Esophagus (tissue), 2 donors: ENCODE results near the gene CACNA2D3. TPM values are rescaled to one million over a fixed set of nuclear protein-coding genes. Genes with fewer than 3 reads are reported as not detected.

ENCODE experiments used
- H3K27ac ChIP-seq, 2 donors: one replicate each; pipeline ENCODE4 v1.5.1; 2013; ENCODE audit warnings: low read depth in 2 of 2, mild to moderate bottlenecking in 2 of 2, inconsistent platforms in 1 of 2, low read length in 1 of 2, moderate library complexity in 1 of 2
- H3K27me3 ChIP-seq, 2 donors: one replicate each; pipeline ENCODE4 v1.6.1; 2013; ENCODE audit warnings: low read length in 2 of 2, control low read depth in 1 of 2, mild to moderate bottlenecking in 1 of 2; ENCODE audit not compliant: insufficient read depth in 2 of 2, control insufficient read depth in 1 of 2
- H3K36me3 ChIP-seq, 2 donors: one replicate each; pipeline ENCODE4 v1.6.1; 2013; ENCODE audit warnings: low read length in 1 of 2; ENCODE audit not compliant: control insufficient read depth in 2 of 2, insufficient read depth in 2 of 2
- H3K4me1 ChIP-seq, 2 donors: one replicate each; pipeline ENCODE4 v1.6.1; 2013; ENCODE audit warnings: low read length in 1 of 2; ENCODE audit not compliant: control insufficient read depth in 2 of 2, insufficient read depth in 2 of 2
- H3K4me3 ChIP-seq, 2 donors: one replicate each; pipeline ENCODE4 v1.5.1; 2013; ENCODE audit warnings: low read length in 2 of 2, mild to moderate bottlenecking in 2 of 2, low read depth in 1 of 2, moderate library complexity in 1 of 2
- H3K9me3 ChIP-seq, 2 donors: one replicate each; pipeline ENCODE4 v1.6.1; 2013; ENCODE audit warnings: mild to moderate bottlenecking in 2 of 2, low read depth in 1 of 2, low read length in 1 of 2, moderate library complexity in 1 of 2; ENCODE audit not compliant: control insufficient read depth in 2 of 2, insufficient read depth in 1 of 2
- WGBS, 2 donors: extraction: QIAGEN DNeasy Blood & Tissue Kit; methylation state at CpG; one replicate each; pipeline ENCODE4 v1.1.7; 2013; 5-methylcytosine and 5-hydroxymethylcytosine counted together
- polyA plus RNA-seq, 2 donors: library from polyadenylated mRNA; stranded (reverse); fragments of 200-250 nt; gene quantifications; one replicate each; pipeline ENCODE4 v1.2.3, GENCODE V29; 2013
- donor health status: healthy with polysubstance abuse.
- donor health status: Bipolar disorder and iron deficiency.

CACNA2D3 gene
- polyA plus RNA-seq, 2 donors = 1.7 to 1.8 TPM

DNA sequence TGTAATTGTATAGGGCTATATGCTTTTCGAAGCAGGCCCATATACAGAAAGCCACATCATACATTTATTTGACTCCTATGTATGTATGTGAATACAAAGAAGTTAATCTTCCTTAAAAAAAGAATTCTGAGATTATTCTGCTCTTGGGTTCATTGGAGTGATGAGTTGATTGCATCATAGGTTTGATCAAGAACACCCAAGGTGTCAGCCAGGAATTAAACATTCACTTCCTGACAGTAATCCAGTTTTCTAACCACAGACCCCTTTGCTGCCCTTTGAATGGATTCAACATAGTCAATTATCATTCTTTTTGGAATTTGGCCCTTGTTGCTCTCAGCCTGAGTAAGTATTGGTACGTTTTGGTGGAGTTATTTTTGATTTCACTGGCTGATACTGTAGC is 225.6 kb downstream of the CACNA2D3 start:
- H3K4me1 ChIP-seq = no peaks in the 10 kb centered on the region
- H3K9me3 ChIP-seq = no peaks in the 10 kb centered on the region
- no peak overlapping the region for H3K27ac ChIP-seq
- no peaks in the 10 kb centered on the region for H3K27me3 ChIP-seq
- no peaks in the 10 kb centered on the region for H3K36me3 ChIP-seq
- WGBS, 2 donors = 65 to 70% methylated on average over 2 of the region's 2 CpGs
- no peak overlapping the region for H3K4me3 ChIP-seq

DNA sequence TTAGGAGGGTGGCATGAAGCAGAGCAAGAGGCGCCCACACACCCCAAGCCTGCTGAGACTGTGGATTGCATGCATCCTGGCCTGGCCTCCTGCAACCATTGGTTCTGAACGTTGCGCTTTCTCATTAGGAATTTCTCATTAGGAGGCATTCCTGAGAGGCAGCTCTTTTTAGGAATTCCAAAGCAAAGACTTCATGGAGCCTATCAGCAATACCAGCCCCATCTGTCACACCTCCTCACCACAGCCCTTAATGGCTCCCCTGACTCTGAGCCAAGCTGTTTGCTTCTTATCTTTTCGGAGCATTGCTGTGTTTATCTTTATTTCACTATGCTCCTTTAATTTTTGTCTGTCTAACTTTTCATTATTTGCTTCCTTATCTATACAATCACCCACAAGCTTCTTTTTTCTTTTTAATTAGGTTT is 226.9 kb downstream of the CACNA2D3 start:
- Histone ChIP-seq H3K4me3 (no peak overlapping the region), H3K4me1 (no peaks in the 10 kb centered on the region), H3K9me3 (no peaks in the 10 kb centered on the region), H3K27me3 (no peaks in the 10 kb centered on the region), H3K36me3 (no peaks in the 10 kb centered on the region), H3K27ac (no peak overlapping the region)
- WGBS, 2 donors = 70 to 72% methylated on average over 4 of the region's 4 CpGs

DNA sequence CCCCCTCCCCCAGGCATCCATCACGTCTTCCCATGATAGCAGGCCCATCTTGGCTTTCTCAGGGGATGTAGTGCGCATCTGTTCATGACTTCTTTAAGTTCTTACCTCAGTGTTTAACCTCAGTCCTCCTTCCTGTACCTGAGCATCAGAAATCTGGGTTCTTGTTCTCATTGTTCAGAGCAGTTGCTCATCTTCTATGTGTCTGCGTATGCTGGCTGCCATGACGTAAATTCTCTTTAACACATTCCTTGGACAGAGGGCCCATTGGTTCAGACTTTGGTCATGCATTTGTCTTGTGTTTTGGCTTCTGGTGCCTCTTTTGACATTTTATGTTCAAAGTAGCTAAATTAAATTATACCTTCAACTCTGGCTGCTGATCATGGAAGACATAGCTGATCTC is 227.3 kb downstream of the CACNA2D3 start:
- H3K36me3 ChIP-seq = no peaks in the 10 kb centered on the region
- WGBS, 2 donors = 84% methylated on average over 4 of the region's 4 CpGs
- H3K27ac ChIP-seq = no peak overlapping the region
- no peak overlapping the region for H3K4me3 ChIP-seq
- H3K4me1 ChIP-seq = no peaks in the 10 kb centered on the region
- no peaks in the 10 kb centered on the region for H3K9me3 ChIP-seq
- H3K27me3 ChIP-seq = no peaks in the 10 kb centered on the region

GRCh38 chr3:54353546-54353945 is 231.2 kb downstream of the CACNA2D3 start:
- H3K27me3 ChIP-seq = no peaks in the 10 kb centered on the region
- peaks cover 4 to 5% of the 10 kb centered on the region in 2 donors for H3K4me1 ChIP-seq
- WGBS, 2 donors = 57 to 58% methylated on average over 5 of the region's 5 CpGs
- H3K4me3 ChIP-seq = no peak overlapping the region
- H3K9me3 ChIP-seq = no peaks in the 10 kb centered on the region
- no peaks in the 10 kb centered on the region for H3K36me3 ChIP-seq
- no peak overlapping the region for H3K27ac ChIP-seq

- WGBS, 2 donors = 27 to 31% methylated on average over 5 of the region's 5 CpGs
- H3K36me3 ChIP-seq = no peaks in the 10 kb centered on the region
- H3K4me1 ChIP-seq = peaks cover 4 to 5% of the 10 kb centered on the region in 2 donors
- H3K27me3 ChIP-seq = no peaks in the 10 kb centered on the region
- H3K9me3 ChIP-seq = no peaks in the 10 kb centered on the region
- no peak overlapping the region for H3K27ac ChIP-seq
- no peak overlapping the region for H3K4me3 ChIP-seq
Measured at GRCh38 chr3:54353946-54354345, 231.6 kb downstream of the CACNA2D3 start.

GRCh38 chr3:54355800-54356199 is 233.4 kb downstream of the CACNA2D3 start:
- WGBS, 2 donors = 72 to 76% methylated on average over 5 of the region's 5 CpGs
- Histone ChIP-seq H3K27ac (peak overlapping the region; percentile 66 to 79), H3K9me3 (no peaks in the 10 kb centered on the region), H3K36me3 (no peaks in the 10 kb centered on the region), H3K27me3 (no peaks in the 10 kb centered on the region), H3K4me1 (peaks cover 5 to 6% of the 10 kb centered on the region in 2 donors), H3K4me3 (no peak overlapping the region)

GRCh38 chr3:54356261-54357045 is 234.1 kb downstream of the CACNA2D3 start:
- Histone ChIP-seq H3K27ac (peak overlapping the region; percentile 13 to 66), H3K4me1 (peaks cover 5 to 6% of the 10 kb centered on the region in 2 donors), H3K4me3 (no peak overlapping the region), H3K27me3 (no peaks in the 10 kb centered on the region), H3K9me3 (no peaks in the 10 kb centered on the region), H3K36me3 (no peaks in the 10 kb centered on the region)
- WGBS, 2 donors = 29 to 40% methylated on average over 6 of the region's 6 CpGs

GRCh38 chr3:54357301-54357700 is 234.9 kb downstream of the CACNA2D3 start:
- H3K27ac ChIP-seq = no peak overlapping the region
- no peaks in the 10 kb centered on the region for H3K27me3 ChIP-seq
- WGBS, 2 donors = 46 to 54% methylated on average over 5 of the region's 5 CpGs
- H3K9me3 ChIP-seq = no peaks in the 10 kb centered on the region
- H3K4me3 ChIP-seq = no peak overlapping the region
- H3K36me3 ChIP-seq = no peaks in the 10 kb centered on the region
- peaks cover 6 to 7% of the 10 kb centered on the region in 2 donors for H3K4me1 ChIP-seq

GRCh38 chr3:54358316-54358715 is 236.0 kb downstream of the CACNA2D3 start:
- H3K9me3 ChIP-seq = no peaks in the 10 kb centered on the region
- H3K4me1 ChIP-seq = peaks cover 6 to 7% of the 10 kb centered on the region in 2 donors
- no peaks in the 10 kb centered on the region for H3K36me3 ChIP-seq
- 38 to 50% methylated on average over 4 of the region's 4 CpGs for WGBS, 2 donors
- no peak overlapping the region for H3K27ac ChIP-seq
- no peaks in the 10 kb centered on the region for H3K27me3 ChIP-seq
- no peak overlapping the region for H3K4me3 ChIP-seq
